NCI-H187 (cell line): ENCODE measurements around the gene SLC34A3.

ENCODE experiments used
- DNase-seq, 2 experiments: peaks; one replicate each; lab custom pipeline; 2025; lab: John Stamatoyannopoulos, UW

SLC34A3 gene

GRCh38 chr9:137195525-137196220 is 35.0 kb upstream of the SLC34A3 start:
- DNase-seq = peak; percentile 28 to 81

GRCh38 chr9:137198051-137198901 is 32.4 kb upstream of the SLC34A3 start:
- no peak for DNase-seq

DNA sequence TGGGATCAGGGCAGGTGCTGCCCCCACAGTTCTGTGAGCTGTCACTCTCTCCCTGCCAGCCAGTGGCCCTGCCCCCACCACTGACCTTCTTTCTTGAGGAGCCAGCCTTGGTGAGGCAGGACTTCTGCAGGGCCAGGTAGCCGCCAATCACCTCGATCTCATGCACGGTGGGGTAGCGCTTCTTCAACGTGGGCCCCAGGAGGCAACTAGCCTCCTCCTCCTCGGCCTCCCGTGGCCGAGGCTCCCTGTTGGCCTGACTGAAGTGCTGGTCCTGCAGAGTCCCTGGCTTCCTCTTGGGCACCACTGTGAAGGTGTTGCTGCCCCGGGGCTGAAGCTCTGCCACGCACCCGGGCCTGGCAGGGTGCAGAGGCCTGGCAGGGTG is 31.8 kb upstream of the SLC34A3 start:
- DNase-seq = no peak

DNA sequence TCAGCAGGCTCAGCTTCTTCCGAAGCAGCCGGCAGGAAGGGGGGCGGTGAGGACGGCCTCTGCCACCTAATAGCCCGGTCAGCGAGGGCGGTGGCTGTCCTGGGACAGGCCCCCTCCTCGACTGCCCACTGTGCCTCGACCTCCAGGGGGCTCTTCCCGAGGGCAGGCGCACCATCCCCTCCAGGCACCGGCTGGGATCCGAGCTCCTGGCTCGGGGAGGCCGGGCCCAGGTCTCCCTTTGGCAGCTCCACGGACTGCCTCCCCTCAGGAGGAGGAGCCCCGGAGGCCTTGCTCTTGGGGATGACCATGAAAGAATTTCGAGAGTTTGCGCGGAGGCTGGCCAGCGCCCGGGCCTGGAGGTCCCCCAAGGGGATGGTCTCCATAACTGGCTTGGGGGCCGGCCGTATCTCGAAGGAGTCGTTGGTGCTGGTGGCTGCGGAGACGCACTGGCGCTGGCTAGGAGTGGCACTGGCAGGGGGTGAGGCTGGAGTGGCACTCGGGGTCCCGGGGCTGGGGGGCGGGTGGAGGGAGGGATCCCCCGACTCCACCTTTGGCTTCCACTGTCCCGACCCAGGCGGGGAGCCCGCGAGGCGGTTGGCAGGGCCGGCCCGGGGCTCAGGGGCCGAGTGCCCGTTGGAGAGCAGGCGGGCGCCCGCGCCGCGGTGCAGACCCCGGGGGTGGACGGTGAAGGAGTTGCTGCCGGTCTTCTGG is 31.1 kb upstream of the SLC34A3 start:
- DNase-seq = no peak

- peak; percentile 84 to 96 for DNase-seq
These were observed 30.1 kb upstream of the SLC34A3 start, which contains the start of gene TPRN for GRCh38 chr9:137200311-137201204. Gene TPRN (minus strand): TSS chr9:137200741. CDS start chr9:137200711, 30 bp downstream.

- DNase-seq = no peak
These were observed 29.4 kb upstream of the SLC34A3 start for GRCh38 chr9:137201205-137201868.

DNA sequence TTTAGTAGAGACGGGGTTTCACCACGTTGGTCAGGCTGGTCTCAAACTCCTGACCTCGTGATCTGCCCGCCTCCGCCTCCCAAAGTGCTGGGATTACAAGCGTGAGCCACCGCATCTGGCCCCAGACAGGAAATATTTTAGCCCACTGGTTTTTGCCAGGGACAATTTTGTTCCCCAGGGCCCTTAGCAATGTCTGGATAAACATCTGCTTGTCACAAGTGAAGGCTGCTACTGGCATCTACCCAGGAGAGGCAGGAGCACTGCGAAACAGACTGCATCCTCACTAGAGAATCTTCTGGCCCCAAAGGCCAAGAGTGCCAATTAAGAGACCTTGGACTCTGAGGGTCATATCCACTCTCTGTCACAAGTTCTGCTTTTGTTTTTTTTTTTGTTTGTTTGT is 27.7 kb upstream of the SLC34A3 start:
- no peak for DNase-seq

GRCh38 chr9:137204731-137205125 is 26.0 kb upstream of the SLC34A3 start:
- no peak for DNase-seq

GRCh38 chr9:137205126-137206069 is 25.3 kb upstream of the SLC34A3 start, which contains the start of the genes NDOR1 and TMEM203:
Gene NDOR1 (plus strand): TSS chr9:137205700. CDS start chr9:137205778, 78 bp downstream.
Gene TMEM203 (minus strand): TSS chr9:137205648. CDS start chr9:137205414, 234 bp downstream.
- peak; percentile 30 for DNase-seq

DNA sequence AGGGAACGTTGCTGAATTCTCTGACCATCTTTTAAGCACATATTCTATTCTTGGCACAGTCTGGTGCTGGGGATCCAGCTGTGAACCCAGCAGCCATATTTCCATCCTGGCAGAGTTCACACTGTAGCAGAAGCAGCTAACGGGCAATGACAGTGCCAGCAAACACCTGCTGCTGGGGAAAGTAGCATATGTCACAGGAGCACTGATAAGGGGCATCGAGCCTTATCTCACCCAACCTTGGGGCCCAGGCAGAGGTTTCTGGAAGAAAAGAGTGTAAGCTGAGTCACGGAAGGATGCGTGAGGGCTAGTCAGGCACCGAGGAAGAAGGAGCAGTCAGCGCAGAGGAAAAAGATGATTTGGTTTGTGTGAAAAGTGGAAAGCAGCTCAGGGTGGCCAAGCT is 24.1 kb upstream of the SLC34A3 start:
- DNase-seq = no peak

DNA sequence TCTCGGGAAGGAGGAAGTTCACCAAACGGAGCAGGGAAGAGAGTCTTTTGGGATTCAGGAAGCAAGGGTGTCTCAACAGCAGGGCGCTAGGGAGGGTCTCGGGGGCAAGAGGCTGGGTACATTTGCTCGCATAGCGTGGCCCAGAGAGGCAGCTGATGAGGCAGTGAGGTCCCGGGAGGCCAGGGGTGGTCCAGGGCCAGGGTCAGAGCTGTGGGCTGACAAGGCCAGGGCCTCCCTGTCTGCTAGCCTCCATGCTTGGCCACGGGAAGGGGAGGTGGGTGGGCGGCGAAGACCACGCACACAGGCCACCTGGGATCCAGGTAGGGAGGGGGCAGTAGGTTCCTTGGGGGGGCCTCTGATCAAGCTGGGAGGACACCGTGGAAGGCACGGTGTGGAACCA is 19.2 kb upstream of the SLC34A3 start:
- DNase-seq = no peak

- no peak for DNase-seq
These were observed 18.2 kb upstream of the SLC34A3 start for GRCh38 chr9:137212520-137212919.

GRCh38 chr9:137213160-137214060 is 17.3 kb upstream of the SLC34A3 start:
- no peak for DNase-seq

DNA sequence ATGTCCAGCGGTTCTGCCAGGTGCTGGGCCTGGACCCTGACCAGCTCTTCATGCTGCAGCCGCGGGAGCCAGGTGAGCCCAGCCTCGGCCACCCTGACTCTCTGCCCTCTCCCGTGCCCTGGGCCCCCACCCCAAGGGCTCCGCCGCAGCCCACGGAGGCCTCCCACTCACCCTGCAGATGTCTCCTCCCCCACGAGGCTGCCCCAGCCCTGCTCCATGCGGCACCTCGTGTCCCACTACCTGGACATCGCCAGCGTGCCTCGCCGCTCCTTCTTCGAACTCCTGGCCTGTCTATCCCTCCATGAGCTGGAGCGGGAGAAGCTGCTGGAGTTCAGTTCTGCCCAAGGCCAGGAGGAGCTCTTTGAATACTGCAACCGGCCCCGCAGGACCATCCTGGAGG is 16.1 kb upstream of the SLC34A3 start:
- no peak for DNase-seq

DNA sequence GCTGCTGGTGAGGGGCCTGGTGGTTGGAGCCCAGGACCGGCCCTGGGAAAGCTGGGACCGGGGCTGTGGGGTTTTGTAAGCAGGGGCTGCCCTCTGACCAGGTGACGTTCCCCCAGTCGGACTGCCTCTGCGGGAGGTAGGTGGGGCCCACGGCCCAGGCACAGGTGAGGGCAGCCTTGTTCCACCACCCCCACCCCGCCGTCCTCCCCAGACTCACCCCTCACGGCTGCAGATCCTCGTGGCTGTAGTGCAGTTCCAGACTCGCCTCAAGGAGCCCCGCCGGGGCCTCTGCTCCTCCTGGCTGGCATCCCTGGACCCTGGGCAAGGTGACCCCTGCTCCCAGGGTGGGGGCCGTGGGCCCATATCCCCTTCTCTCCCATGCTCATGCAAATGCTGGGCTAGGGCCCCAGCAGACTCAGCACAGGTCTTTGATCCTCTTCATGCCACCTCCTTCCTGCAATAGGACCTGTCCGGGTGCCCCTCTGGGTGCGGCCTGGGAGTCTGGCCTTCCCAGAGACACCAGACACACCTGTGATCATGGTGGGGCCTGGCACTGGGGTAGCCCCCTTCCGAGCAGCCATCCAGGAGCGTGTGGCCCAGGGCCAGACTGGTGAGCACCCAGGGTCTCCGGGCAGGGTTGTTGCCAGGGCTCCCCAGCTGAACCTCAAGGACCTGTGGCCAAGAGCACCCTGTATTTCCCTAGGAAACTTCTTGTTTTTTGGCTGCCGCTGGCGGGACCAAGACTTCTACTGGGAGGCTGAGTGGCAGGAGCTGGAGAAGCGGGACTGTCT is 15.3 kb upstream of the SLC34A3 start:
- DNase-seq = no peak

- DNase-seq = no peak
These were observed 14.3 kb upstream of the SLC34A3 start for GRCh38 chr9:137216188-137216965.
